HG02623 (cell line): Measurements from ENCODE around the gene PLPPR1.

ENCODE experiments used
- ATAC-seq: cut with Tn5 transposase; IDR thresholded peaks from one replicate; pipeline ENCODE4 v1.9.1; 2021; ENCODE audit warnings: moderate library complexity; ENCODE audit not compliant: unreplicated experiment

Gene PLPPR1

DNA sequence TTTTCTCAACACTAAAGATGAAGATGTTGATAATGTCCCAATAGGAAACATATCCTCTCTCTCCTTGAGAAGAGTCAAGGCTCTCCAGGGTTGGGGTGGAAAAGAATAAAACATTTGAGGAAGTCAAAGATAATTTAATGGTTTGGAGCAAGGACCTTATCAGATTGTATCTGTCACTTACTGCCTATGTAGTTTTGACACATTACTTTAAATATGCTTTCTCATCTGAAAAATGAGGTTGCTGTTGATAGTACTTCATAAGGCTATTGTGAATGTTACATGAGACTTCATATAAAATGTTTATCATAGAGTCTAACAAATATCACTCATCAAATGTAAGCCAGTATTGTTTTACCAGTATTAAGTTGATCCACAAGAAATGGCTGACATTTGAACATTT, 307.6 kb downstream of the PLPPR1 start:
- no peak for ATAC-seq

DNA sequence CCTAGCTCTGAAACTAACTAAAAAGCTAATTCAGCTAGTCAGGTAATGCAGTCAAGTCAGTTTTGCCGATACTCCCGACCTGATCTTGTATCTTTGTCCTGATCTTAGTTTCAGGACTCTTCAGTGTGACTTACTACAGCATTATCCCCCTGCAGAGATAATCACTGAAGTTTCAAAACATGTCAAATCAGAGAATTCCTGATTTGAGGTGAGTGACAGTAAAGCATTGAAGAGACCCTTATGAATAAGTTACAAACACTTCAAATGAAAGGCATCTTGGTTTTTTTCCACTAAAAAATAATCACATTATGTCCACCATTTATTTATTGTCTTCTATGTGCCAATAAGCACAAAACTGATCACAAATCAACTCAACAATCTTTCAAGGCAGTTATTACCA, 308.7 kb downstream of the PLPPR1 start:
- no peak for ATAC-seq

- no peak for ATAC-seq
These were observed 313.4 kb downstream of the PLPPR1 start for GRCh38 chr9:101341958-101342357.

GRCh38 chr9:101342595-101342994, 314.1 kb downstream of the PLPPR1 start:
- ATAC-seq = no peak

DNA sequence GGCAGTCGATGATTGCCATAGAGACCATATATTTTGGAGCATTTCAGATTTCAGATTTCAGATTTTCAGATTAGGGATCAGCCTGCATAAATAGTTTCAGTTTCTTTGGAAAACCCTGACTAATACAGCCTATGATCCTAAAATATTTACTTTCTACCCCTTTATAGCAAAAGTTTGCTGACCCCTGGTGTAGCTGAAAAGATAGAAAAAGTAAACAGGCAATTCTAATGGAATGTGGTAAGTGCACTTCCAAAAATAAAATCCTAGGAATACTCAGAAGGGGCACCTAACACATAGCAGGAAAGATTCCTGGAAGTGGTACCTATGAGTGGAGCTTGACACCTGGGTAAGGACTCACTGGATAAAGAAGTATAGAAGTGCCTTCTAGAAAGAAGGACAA, 321.8 kb downstream of the PLPPR1 start:
- no peak for ATAC-seq

- no peak for ATAC-seq
These were observed 324.5 kb downstream of the PLPPR1 start for GRCh38 chr9:101352892-101353463.

DNA sequence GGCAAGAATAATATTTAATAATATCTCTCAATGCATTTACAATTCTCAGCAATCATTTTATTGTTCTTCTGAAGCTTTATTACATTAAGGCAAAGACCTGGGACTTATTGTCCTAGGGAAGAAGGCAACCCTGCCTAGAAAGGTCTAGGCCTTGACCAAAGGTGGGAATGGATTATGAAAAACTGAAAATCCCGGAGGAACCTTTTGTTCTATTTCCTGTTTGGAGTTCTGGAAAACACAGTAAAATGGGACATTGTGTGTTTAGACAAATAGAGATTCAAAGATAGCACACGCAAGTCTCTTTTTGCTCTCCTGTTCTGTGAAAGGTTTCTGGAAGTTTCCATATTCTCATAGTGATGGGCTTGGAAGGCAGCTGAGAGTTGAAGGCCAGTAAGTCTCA, 325.2 kb downstream of the PLPPR1 start:
- no peak for ATAC-seq

GRCh38 chr9:101354143-101354764, 325.7 kb downstream of the PLPPR1 start:
- no peak for ATAC-seq

DNA sequence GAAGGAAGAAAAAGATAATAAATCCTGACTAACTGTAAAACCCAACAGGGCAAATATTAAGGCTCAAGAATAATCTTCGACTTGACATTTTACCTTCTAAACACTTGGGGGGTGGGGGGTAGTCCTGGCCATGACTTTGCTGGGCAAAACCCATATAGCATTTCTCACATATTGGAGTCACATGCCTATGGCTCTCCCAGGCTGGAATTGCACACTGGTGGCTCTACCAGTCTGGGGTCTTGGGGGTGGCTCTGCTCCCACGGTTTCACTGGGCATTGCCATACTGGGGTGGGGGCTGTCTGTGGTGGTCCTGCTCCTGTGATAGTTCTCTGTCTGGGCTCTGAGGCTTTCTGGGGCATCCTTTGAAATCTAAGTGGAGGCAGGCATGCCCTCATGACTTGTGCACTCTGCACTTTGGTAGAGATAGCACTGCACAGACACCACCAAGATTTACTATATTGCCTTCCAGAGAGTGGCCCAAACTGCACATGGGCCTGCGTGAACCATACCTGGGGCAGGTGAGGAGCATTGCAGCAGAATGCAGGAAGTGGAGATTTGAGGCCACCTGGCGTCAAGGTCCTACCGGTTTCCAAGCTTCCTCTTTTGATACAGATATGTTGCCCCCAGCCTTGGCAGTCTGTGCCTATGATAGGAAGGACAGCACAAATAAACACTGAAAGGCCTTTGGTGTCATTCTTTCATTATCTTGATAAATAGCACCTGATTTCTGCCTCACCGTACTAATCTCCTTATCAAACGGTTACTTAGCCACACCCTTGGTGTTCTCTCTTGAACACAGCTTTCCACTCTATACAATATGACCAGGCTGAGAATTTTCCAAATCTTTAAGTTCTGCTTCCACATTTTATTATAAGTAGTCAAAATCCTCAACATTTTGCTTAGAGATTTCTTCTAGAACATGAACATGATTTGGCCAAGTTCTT, 326.5 kb downstream of the PLPPR1 start:
- ATAC-seq = no peak

DNA sequence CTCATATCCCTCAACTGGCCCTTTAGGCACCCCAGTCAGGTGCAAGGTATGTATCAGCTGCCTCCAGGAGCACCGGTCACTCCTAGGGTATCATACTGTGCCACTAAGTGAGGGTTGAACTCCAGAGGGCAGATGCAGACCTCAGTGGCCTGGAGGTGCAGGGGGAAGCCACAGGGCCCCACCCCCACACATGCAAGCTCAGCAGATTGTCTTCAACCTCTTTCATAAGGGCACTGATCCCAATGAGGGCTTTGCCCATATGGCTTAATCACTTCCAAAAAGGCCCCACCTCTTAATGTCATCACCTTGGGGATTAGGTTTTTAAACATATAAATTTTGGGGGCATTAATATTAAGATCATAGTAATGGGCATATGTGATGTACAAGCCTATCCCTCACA, 328.1 kb downstream of the PLPPR1 start:
- no peak for ATAC-seq

DNA sequence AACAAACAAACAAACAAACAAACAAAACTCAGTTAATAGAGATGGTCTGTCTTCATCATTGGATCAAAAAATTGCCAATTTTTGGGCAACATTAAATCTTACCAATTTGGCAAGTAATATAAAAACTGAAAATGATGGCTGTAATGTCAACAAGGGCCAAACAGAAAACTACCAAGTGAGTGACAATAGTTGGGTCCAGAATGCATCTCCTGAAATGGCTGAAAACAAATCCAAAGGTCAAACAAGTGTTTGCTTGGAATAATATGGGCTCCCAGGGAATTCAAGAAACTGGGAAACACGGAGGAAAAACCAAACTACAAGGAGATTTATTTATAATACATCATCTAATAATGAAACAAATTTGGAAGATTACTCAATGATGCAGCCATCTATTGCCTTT, 331.2 kb downstream of the PLPPR1 start:
- ATAC-seq = no peak

DNA sequence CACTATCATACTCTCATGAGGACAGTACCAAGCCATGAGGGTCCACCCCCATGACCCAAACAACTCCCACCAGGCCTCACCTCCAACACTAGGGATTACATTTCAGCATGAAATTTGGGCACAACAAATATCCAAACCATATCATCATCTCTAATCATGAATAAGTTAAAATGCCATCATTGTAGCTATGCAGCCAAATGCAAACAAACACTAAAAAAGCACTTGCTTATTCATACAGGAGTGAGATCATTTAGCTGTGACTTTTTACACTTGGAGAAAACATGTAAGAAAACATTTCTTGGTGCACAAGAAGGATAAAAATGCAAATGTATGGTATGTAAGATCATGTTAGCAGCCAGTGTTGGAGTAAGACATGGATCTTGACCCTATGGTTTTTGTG, 332.1 kb downstream of the PLPPR1 start:
- no peak for ATAC-seq

- no peak for ATAC-seq
These were observed 333.9 kb downstream of the PLPPR1 start for GRCh38 chr9:101362450-101362849.

- no peak for ATAC-seq
These were observed 336.7 kb downstream of the PLPPR1 start for GRCh38 chr9:101365181-101365580.

GRCh38 chr9:101366038-101366756, 337.7 kb downstream of the PLPPR1 start:
- ATAC-seq = no peak

DNA sequence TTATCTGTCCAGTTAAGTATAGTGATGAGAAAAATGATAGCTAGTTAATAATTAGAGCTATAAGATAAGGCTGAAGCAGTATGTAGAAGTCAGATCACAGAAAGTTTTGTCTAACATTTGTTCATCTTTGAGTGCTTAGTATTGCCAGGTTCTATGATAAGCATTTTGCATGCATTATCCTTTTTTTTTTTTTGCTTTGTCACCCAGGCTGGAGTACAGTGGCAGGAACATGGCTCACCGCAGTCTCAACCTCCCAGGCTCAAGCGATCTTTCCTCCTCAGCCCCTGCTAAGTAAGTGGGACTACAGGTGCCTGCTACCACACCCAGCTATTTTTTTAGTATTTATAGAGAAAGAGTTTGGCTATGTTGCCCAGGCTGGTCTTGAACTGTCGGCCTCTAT, 338.8 kb downstream of the PLPPR1 start:
- ATAC-seq = no peak

DNA sequence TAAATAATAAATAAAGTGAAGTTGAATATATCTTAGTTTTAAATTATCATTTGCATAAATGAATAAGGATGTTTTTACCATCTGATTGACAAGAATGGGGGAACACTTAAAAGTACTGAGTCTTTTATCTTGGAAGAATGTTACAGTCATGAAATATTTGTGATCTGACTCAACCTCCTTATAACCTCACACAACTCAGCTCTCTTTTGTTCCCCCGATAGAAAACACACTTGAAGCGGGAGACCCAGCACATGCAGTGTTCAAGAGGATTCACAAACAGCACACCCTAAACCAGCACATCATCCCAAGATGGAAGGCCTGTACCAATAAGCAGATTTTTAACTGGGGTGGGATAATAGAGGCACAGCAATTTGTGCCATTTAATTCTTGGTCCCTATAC, 340.8 kb downstream of the PLPPR1 start:
- no peak for ATAC-seq

- no peak for ATAC-seq
These were observed 341.5 kb downstream of the PLPPR1 start for GRCh38 chr9:101369884-101370531.

- no peak for ATAC-seq
These were observed 343.3 kb downstream of the PLPPR1 start for GRCh38 chr9:101371813-101372212.

- no peak for ATAC-seq
These were observed 344.0 kb downstream of the PLPPR1 start for GRCh38 chr9:101372327-101373118.
